HL-60 (cell line): Measurements from ENCODE around the gene IGHMBP2.

Experiments
- CTCF ChIP-seq: IDR thresholded peaks from one replicate; pipeline ENCODE4 v1.5.1; 2011; ENCODE audit warnings: low read length, control low read depth, inconsistent platforms; ENCODE audit not compliant: insufficient read depth
- GABPA ChIP-seq: IDR thresholded peaks from 2 replicates; pipeline ENCODE4 v1.6.1; 2012; ENCODE audit warnings: low read depth
- POLR2AphosphoS5 ChIP-seq: IDR thresholded peaks from 2 replicates; pipeline ENCODE4 v1.6.1; 2012; ENCODE audit warnings: low read depth

DNA sequence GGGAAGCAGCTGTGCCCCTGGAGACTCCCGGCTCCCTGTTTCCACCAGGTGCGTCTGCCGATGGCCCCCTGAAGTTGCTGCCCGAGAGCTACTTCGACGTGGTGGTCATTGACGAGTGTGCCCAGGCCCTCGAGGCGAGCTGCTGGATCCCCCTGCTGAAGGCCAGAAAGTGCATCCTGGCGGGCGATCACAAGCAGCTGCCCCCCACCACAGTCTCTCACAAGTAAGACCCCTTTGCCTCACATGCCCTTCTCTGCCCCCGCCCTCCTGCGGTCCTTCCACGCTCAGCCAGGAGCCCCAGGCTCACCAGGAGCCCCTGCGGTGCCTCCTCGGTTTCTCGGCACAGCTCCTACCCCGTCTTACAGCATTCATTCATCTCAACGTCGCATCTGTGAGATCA lies 25.4 kb downstream of the IGHMBP2 start:
- TF ChIP-seq CTCF (no peak), POLR2AphosphoS5 (no peak), GABPA (no peak)
